ENCODE results near the gene ITGB6. TPM values are rescaled to one million over a fixed set of nuclear protein-coding genes. Genes with fewer than 3 reads are reported as not detected.
"Not testable (repeated sequence)": the region's sequence is repeated elsewhere in the genome, so short reads cannot be mapped to it uniquely, and the experiment has no call there.

The ITGB6 gene
- total and polyA plus RNA-seq, 7 experiments from 2014 or later, result not detected

- Histone ChIP-seq H3K27ac (ENCODE audit: low read depth, low read length) (no peak overlapping the region), H3K27me3 (ENCODE audit: control insufficient read depth in 2 of 2, insufficient read depth in 2 of 2, low read length in 2 of 2) (no peaks in the 10 kb centered on the region), H3K4me3 (ENCODE audit: low read length) (no peak overlapping the region), H3K9me3 (ENCODE audit: control insufficient read depth in 2 of 3, low read length in 3 of 3) (no peaks in the 10 kb centered on the region), H3K4me1 (ENCODE audit: control insufficient read depth in 2 of 2, insufficient read depth in 2 of 2, low read length in 2 of 2) (no peaks in the 10 kb centered on the region), H3K36me3 (ENCODE audit: control insufficient read depth in 2 of 3, insufficient read depth in 3 of 3, low read length in 3 of 3) (no peaks in the 10 kb centered on the region)
- Mint-ChIP-seq H3K27ac (no peak overlapping the region), H3K4me1 (peaks cover 4 to 10% (median 5%) of the 10 kb centered on the region in 7 donors), H3K27me3 (peaks cover 0 to 16% (median 0%) of the 10 kb centered on the region in 5 donors), H3K9me3 (peaks cover 0 to 2% (median 0%) of the 10 kb centered on the region in 11 donors), H3K4me3 (no peak overlapping the region), H3K36me3 (no peaks in the 10 kb centered on the region)
- intact Hi-C loops (cut with micrococcal nuclease), result no loop called here
- ChIA-PET POLR2A (no interaction called here), CTCF (no interaction called here)
- ATAC-seq, result no peak
- no peak for DNase-seq
Observed at GRCh38 chr2:160194946-160195345, 5.1 kb downstream of the ITGB6 start.

DNA sequence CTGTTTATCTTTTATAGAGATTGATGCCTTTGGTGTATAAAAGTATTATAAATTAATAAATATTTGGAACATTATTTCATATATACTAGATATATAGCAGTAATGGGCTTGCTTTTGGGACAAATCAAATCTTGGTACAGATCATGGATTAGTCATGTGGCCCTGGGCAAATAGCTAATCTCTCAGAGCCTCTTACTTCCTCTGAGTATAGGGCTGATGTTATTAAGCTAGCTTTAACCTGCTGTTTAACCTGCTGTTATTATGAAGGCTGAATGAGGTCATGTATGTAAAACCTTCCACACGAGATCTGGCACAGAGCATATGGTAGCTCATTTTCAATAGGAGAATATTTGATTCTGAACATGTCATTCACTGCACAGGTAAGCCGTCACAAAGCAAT is 5.7 kb downstream of the ITGB6 start:
- ChIA-PET POLR2A (no interaction called here), CTCF (interaction anchor here (0.5 kb wide), 1 partner anchor 129 kb away, joined by 3 read pairs; no protein-coding TSS in a partner anchor)
- H3K36me3 ChIP-seq (ENCODE audit: control insufficient read depth in 2 of 3, insufficient read depth in 3 of 3, low read length in 3 of 3), result no peaks in the 10 kb centered on the region
- no peaks in the 10 kb centered on the region for H3K4me1 ChIP-seq (ENCODE audit: control insufficient read depth in 2 of 2, insufficient read depth in 2 of 2, low read length in 2 of 2)
- ATAC-seq (no peak), DNase-seq (no peak)
- Mint-ChIP-seq H3K4me1 (peaks cover 4 to 10% (median 5%) of the 10 kb centered on the region in 7 donors), H3K4me3 (no peak overlapping the region), H3K36me3 (no peaks in the 10 kb centered on the region), H3K27ac (no peak overlapping the region), H3K27me3 (peaks cover 0 to 12% (median 0%) of the 10 kb centered on the region in 5 donors), H3K9me3 (peaks cover 0 to 2% (median 0%) of the 10 kb centered on the region in 11 donors)
- no peak overlapping the region for H3K27ac ChIP-seq (ENCODE audit: low read depth, low read length)
- H3K4me3 ChIP-seq (ENCODE audit: low read length), result no peak overlapping the region
- intact Hi-C loops (cut with micrococcal nuclease), result no loop called here
- H3K27me3 ChIP-seq (ENCODE audit: control insufficient read depth in 2 of 2, insufficient read depth in 2 of 2, low read length in 2 of 2), result no peaks in the 10 kb centered on the region
- no peaks in the 10 kb centered on the region for H3K9me3 ChIP-seq (ENCODE audit: control insufficient read depth in 2 of 3, low read length in 3 of 3)

GRCh38 chr2:160181146-160181836 is 18.8 kb downstream of the ITGB6 start:
- H3K9me3 ChIP-seq (ENCODE audit: control insufficient read depth in 2 of 3, low read length in 3 of 3); H3K27me3 ChIP-seq (ENCODE audit: control insufficient read depth in 2 of 2, insufficient read depth in 2 of 2, low read length in 2 of 2); H3K36me3 ChIP-seq (ENCODE audit: control insufficient read depth in 2 of 3, insufficient read depth in 3 of 3, low read length in 3 of 3); H3K27ac ChIP-seq (ENCODE audit: low read depth, low read length); intact Hi-C loops (cut with micrococcal nuclease); POLR2A ChIA-PET; H3K36me3 Mint-ChIP-seq: not testable (repeated sequence)
- Mint-ChIP-seq H3K9me3 (peaks cover 0 to 10% (median 5%) of the 10 kb centered on the region in 11 donors), H3K4me3 (peak overlapping the region in 9 of 10 donors; percentile 2 to 78 (median 64)), H3K27me3 (peaks cover 0 to 13% (median 0%) of the 10 kb centered on the region in 5 donors), H3K27ac (peak overlapping the region; percentile 31 to 96 (median 85)), H3K4me1 (peaks cover 3 to 30% (median 11%) of the 10 kb centered on the region in 7 donors)
- Histone ChIP-seq H3K4me1 (ENCODE audit: control insufficient read depth in 2 of 2, insufficient read depth in 2 of 2, low read length in 2 of 2) (peaks cover 0 to 15% of the 10 kb centered on the region in 2 donors), H3K4me3 (ENCODE audit: low read length) (peak overlapping the region; percentile 27)
- DNase-seq (peak in 7 of 9 donors; percentile 23 to 76 (median 54)), ATAC-seq (peak; percentile 67)
- CTCF ChIA-PET, result interaction anchor here (0.7 kb wide), 1 partner anchor 494 kb away, joined by 3 read pairs; no protein-coding TSS in a partner anchor

DNA sequence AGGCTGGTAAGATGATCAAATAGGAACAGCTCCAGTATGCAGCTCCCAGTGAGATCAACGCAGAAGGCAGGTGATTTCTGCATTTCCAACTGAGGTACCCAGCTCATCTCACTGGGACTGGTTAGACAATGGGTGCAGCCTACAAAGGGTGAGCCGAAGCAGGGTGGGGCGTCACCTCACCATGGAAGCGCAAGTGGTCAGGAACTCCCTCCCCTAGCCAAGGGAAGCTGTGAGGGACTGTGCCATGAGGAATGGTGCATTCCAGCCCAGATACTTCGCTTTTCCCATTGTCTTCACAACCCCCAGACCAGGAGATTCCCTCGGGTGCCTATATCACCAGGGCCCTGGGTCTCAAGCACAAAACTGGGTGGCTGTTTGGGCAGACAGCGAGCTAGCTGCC is 19.4 kb downstream of the ITGB6 start:
- intact Hi-C loops (cut with micrococcal nuclease); H3K27me3 ChIP-seq (ENCODE audit: control insufficient read depth in 2 of 2, insufficient read depth in 2 of 2, low read length in 2 of 2); H3K36me3 ChIP-seq (ENCODE audit: control insufficient read depth in 2 of 3, insufficient read depth in 3 of 3, low read length in 3 of 3); H3K36me3 Mint-ChIP-seq; ATAC-seq; DNase-seq; H3K4me3 ChIP-seq (ENCODE audit: low read length); POLR2A ChIA-PET; H3K27ac ChIP-seq (ENCODE audit: low read depth, low read length); H3K9me3 ChIP-seq (ENCODE audit: control insufficient read depth in 2 of 3, low read length in 3 of 3); H3K9me3 Mint-ChIP-seq: not testable (repeated sequence)
- Mint-ChIP-seq H3K4me3 (peak overlapping the region in 2 of 10 donors; percentile 72 to 78), H3K27me3 (peaks cover 0 to 13% (median 0%) of the 10 kb centered on the region in 5 donors), H3K27ac (peak overlapping the region in 3 of 9 donors; percentile 20 to 96 (median 86)), H3K4me1 (peaks cover 3 to 30% (median 11%) of the 10 kb centered on the region in 7 donors)
- CTCF ChIA-PET, result interaction anchor here (0.7 kb wide), 1 partner anchor 495 kb away, joined by 3 read pairs; no protein-coding TSS in a partner anchor
- peaks cover 0 to 15% of the 10 kb centered on the region in 2 donors for H3K4me1 ChIP-seq (ENCODE audit: control insufficient read depth in 2 of 2, insufficient read depth in 2 of 2, low read length in 2 of 2)

DNA sequence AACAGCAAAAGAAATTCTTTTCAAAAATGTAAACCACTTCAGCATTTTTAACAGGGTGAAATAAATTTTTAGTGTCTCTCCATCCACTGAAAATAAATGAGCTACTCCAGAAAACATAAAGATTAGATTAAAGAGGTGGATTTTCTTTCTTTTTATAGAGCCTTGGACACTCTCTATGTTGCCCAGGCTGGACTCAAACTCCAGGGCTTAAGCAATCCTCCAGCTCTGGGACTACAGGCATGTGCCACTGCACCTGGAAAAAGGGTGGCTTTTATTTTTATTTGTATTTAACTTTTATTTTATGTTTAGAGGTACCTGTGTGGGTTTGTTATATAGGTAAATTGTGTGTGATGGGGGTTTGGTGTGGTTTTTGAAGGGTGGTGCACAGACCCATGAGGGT is 19.9 kb downstream of the ITGB6 start:
- POLR2A ChIA-PET, result interaction anchor here (0.7 kb wide), 1 partner anchor 90 kb away, joined by 6 read pairs; no protein-coding TSS in a partner anchor
- H3K36me3 Mint-ChIP-seq, result peaks cover 0 to 3% (median 0%) of the 10 kb centered on the region in 5 donors
- Histone ChIP-seq H3K36me3 (ENCODE audit: control insufficient read depth in 2 of 3, insufficient read depth in 3 of 3, low read length in 3 of 3) (no peaks in the 10 kb centered on the region), H3K27ac (ENCODE audit: low read depth, low read length) (no peak overlapping the region), H3K4me3 (ENCODE audit: low read length) (no peak overlapping the region), H3K9me3 (ENCODE audit: control insufficient read depth in 2 of 3, low read length in 3 of 3) (no peaks in the 10 kb centered on the region), H3K27me3 (ENCODE audit: control insufficient read depth in 2 of 2, insufficient read depth in 2 of 2, low read length in 2 of 2) (no peaks in the 10 kb centered on the region), H3K4me1 (ENCODE audit: control insufficient read depth in 2 of 2, insufficient read depth in 2 of 2, low read length in 2 of 2) (peaks cover 0 to 15% of the 10 kb centered on the region in 2 donors)
- intact Hi-C loops (cut with micrococcal nuclease), result no loop called here
- DNase-seq, result no peak
- CTCF ChIA-PET, result no interaction called here
- H3K27me3 Mint-ChIP-seq, result peaks cover 0 to 11% (median 0%) of the 10 kb centered on the region in 5 donors
- H3K4me3 Mint-ChIP-seq, result no peak overlapping the region
- H3K27ac Mint-ChIP-seq, result peak overlapping the region in 2 of 9 donors; percentile 20 to 39
- ATAC-seq, result no peak
- H3K9me3 Mint-ChIP-seq, result peaks cover 0 to 3% (median 1%) of the 10 kb centered on the region in 11 donors
- peaks cover 3 to 30% (median 11%) of the 10 kb centered on the region in 7 donors for H3K4me1 Mint-ChIP-seq

DNA sequence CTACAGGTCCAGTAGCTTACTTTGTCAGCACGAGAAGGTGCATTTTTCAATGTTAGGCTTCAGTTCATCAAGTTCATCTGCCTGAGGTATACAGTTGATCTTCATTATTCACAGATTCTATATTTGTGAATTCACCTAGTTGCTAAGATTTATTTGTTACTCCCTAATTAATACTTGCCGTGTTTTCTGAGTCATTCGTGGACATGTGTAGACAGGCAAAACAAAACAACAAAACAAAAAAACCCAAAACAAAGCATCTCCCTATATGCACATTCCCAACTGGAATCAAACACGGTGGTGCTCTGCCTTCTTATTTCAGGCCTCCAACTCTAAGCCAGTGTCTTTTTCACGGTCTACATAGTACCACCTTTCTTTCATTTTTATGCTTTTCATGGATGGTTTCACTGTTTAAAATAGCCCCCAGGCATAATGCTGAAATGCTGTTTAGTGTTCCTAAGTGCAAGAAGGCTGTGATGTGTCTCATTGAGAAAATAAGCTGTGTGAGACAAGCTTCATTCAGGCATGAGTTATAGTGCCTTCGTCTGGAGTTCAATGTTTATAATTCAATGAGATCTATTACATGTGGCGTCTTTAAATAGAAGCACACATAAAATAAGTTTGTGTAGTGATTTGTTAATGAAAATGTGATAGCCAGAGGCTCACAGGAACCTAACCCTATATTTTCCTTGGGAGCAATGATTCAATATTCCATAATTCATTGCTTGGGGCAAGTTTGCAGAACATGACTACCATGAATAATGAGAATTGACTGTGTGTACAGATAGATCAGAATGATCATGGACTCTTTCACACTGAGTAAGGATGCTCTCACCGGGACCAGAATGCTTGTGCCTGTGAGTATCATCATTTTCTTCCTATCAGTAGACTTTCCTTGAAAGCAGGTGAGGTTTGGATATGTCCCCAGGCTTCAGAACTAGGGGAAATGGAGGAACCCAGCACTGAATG is 24.6 kb downstream of the ITGB6 start:
- H3K4me1 Mint-ChIP-seq, result peaks cover 0 to 4% (median under 1%) of the 10 kb centered on the region in 7 donors
- no peak overlapping the region for H3K27ac Mint-ChIP-seq
- Histone ChIP-seq H3K4me1 (ENCODE audit: control insufficient read depth in 2 of 2, insufficient read depth in 2 of 2, low read length in 2 of 2) (peaks cover 0 to 1% of the 10 kb centered on the region in 2 donors), H3K36me3 (ENCODE audit: control insufficient read depth in 2 of 3, insufficient read depth in 3 of 3, low read length in 3 of 3) (no peaks in the 10 kb centered on the region), H3K4me3 (ENCODE audit: low read length) (no peak overlapping the region), H3K27me3 (ENCODE audit: control insufficient read depth in 2 of 2, insufficient read depth in 2 of 2, low read length in 2 of 2) (no peaks in the 10 kb centered on the region), H3K9me3 (ENCODE audit: control insufficient read depth in 2 of 3, low read length in 3 of 3) (no peaks in the 10 kb centered on the region), H3K27ac (ENCODE audit: low read depth, low read length) (no peak overlapping the region)
- peaks cover 0 to 3% (median 0%) of the 10 kb centered on the region in 5 donors for H3K27me3 Mint-ChIP-seq
- H3K4me3 Mint-ChIP-seq, result no peak overlapping the region
- no peaks in the 10 kb centered on the region for H3K9me3 Mint-ChIP-seq
- ChIA-PET POLR2A (no interaction called here), CTCF (no interaction called here)
- intact Hi-C loops (cut with micrococcal nuclease), result no loop called here
- no peak for DNase-seq
- no peak for ATAC-seq
- H3K36me3 Mint-ChIP-seq, result no peaks in the 10 kb centered on the region
